Choroid plexus epithelial cell (primary cell): ENCODE results near the gene RBMS3.

Source experiments
- DNase-seq: peaks from one replicate; pipeline ENCODE4 v3.0.0-alpha.2; 2010; ENCODE audit warnings: low read depth
- H3K4me3 ChIP-seq: 2 replicates; pipeline ENCODE4 v1.5.1; 2011; ENCODE audit warnings: low read depth, mild to moderate bottlenecking, control low read depth, low read length, moderate library complexity
- TF ChIP-seq, protein P1 (sequence below): conservative IDR thresholded peaks from 2 replicates; pipeline ENCODE4 v1.5.1; 2011; ENCODE audit warnings: low read depth, mild to moderate bottlenecking, control low read depth, inconsistent platforms, low read length, moderate library complexity

RBMS3 gene

DNA sequence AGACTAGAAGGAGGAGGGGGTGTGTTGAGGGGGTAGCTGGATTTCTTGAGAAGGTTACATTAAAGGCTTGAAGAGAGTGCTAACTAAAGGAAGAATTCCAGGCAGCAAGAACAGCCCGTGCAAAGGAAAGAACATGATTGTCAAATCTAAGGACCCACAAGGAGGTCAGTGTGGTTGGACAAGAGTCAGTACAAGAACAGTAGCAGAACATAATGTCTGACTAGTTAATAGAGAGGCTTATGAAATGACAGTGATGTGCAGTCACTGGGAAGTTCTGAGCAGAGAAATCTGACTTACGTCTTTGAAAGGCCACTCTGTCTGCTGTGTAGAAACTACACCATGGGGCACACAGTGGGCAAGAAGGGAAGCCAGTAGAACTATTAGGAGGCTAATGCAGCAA lies 19.8 kb upstream of the RBMS3 start:
- H3K4me3 ChIP-seq: no peak overlapping the region
- TF ChIP-seq, protein P1, sequence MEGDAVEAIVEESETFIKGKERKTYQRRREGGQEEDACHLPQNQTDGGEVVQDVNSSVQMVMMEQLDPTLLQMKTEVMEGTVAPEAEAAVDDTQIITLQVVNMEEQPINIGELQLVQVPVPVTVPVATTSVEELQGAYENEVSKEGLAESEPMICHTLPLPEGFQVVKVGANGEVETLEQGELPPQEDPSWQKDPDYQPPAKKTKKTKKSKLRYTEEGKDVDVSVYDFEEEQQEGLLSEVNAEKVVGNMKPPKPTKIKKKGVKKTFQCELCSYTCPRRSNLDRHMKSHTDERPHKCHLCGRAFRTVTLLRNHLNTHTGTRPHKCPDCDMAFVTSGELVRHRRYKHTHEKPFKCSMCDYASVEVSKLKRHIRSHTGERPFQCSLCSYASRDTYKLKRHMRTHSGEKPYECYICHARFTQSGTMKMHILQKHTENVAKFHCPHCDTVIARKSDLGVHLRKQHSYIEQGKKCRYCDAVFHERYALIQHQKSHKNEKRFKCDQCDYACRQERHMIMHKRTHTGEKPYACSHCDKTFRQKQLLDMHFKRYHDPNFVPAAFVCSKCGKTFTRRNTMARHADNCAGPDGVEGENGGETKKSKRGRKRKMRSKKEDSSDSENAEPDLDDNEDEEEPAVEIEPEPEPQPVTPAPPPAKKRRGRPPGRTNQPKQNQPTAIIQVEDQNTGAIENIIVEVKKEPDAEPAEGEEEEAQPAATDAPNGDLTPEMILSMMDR: no peak
- no peak for DNase-seq

DNA sequence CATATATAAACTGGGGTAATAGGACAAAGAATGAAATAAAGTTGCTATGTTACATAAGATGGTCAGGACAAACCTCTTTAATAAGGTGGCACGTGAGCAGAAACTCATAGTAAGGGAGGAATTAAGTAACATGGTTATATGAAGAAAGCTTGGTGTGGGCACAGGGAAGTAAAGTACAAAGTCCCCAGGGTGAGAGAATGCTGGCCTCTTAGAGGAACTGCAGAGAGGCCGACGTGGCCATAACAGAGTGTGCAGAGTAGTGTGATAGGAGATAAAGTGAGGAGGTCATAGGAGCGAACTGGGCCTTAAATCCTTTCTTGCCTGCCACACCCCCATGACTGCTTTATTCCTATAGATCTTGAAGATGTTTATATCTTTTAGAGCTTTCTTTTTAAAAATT lies 17.4 kb upstream of the RBMS3 start:
- DNase-seq: no peak
- TF ChIP-seq, protein P1: no peak
- H3K4me3 ChIP-seq: no peak overlapping the region

DNA sequence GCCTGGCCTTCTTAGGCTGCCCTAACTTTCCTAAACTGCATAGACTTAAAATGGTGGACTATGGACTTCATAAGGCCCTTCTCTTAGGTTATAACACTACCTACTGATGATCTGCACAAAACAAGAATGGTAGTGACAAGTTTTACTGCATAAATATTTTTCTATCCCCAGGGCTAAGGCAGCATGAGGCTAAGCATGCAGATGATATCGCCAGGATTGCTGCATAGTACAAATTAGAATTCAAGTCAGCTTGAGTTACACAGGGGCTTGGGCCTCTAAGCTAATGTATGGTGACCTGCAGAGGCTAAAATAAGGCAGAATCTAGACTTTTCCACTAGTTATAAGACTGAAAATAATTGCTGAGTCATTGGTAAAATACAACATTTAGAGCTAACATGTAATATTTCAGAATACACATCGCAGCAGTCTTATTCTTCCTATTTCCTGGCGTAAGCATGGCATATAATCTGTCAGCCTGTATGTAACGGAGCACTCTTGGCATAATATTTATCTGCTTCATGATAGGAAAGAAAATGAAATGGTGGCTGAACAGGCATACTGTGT lies 15.3 kb upstream of the RBMS3 start:
- DNase-seq: no peak
- H3K4me3 ChIP-seq: no peak overlapping the region
- TF ChIP-seq, protein P1: no peak

DNA sequence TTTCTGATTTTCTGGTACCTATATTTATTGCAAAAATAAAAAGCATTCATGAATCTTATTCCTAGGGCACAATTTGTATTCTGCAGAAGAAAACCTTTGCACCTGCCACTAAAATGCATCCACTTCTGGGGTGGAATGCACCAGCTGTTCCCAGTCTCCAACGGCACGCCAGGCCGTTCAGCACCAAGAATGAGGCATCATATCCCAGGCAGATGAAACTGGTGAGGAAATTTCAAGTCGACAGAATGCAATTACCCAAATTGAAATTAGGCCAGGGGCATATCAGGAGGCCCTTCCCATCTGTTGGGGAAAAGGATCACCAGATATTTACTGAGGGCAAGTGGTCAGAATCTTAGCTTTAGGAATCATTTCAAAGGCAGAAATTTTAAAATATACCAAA lies 13.6 kb upstream of the RBMS3 start:
- H3K4me3 ChIP-seq: no peak overlapping the region
- no peak for DNase-seq
- TF ChIP-seq, protein P1: no peak

GRCh38 chr3:29268651-29269050 lies 12.2 kb upstream of the RBMS3 start:
- no peak for DNase-seq
- TF ChIP-seq, protein P1: no peak
- no peak overlapping the region for H3K4me3 ChIP-seq

DNA sequence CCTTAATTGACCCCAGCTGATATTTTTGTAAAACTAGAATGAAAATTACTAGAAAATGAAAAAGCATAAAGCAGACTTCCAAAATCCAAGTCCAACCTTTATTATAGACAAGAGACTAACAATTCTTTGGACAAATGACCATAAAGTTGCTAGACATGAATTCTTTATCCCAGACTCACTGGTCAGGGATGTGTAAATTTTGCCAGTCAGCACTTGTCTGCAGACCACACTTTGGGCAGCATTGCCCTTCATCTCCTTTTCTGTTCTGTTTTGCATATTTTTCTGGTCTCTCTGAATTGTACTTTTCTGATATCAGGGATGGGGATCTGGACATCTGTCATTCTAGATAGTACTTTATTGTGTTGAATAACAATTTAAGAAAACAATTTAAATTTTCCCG lies 10.1 kb upstream of the RBMS3 start:
- TF ChIP-seq, protein P1: no peak
- H3K4me3 ChIP-seq: no peak overlapping the region
- DNase-seq: no peak

GRCh38 chr3:29271475-29271874 lies 9.4 kb upstream of the RBMS3 start:
- no peak overlapping the region for H3K4me3 ChIP-seq
- DNase-seq: no peak
- TF ChIP-seq, protein P1: no peak
